Psoas muscle (tissue), 8 donors: ENCODE measurements around the gene ADCY1. TPM values are rescaled to one million over a fixed set of nuclear protein-coding genes. Genes with fewer than 3 reads are reported as not detected.

Source experiments
- ATAC-seq, 4 donors: fragments of 200-7000 bp; cut with Tn5 transposase; one replicate each; pipeline ENCODE4 v1.9.1; 2020; ENCODE audit warnings: moderate library complexity in 3 of 4, mild to moderate bottlenecking in 2 of 4
- DNase-seq, 2 donors: peaks; one replicate each; pipeline ENCODE4 v3.0.0-alpha.2; 2020
- H3K27ac ChIP-seq: fragments of 200-600 bp; one replicate; pipeline ENCODE4 v1.8.0; 2022
- H3K27me3 ChIP-seq, 3 donors: fragments of 200-600 bp in 1 of 3; one replicate each; pipeline versions ENCODE4 v1.6.1 to v1.8.0; 2013 to 2022; ENCODE audit warnings: low read length in 2 of 3, mild to moderate bottlenecking in 2 of 3, moderate library complexity in 1 of 3; ENCODE audit not compliant: insufficient read depth in 3 of 3
- H3K36me3 ChIP-seq, 2 donors: fragments of 200-600 bp in 1 of 2; one replicate each; pipeline versions ENCODE4 v1.6.1 to v1.8.0; 2013 to 2022; ENCODE audit warnings: low read depth in 1 of 2, mild to moderate bottlenecking in 1 of 2, moderate library complexity in 1 of 2; ENCODE audit not compliant: insufficient read depth in 1 of 2
- H3K4me1 ChIP-seq: fragments of 200-600 bp; one replicate; pipeline ENCODE4 v1.8.0; 2022
- H3K4me3 ChIP-seq: fragments of 200-600 bp; one replicate; pipeline ENCODE4 v1.8.0; 2022; ENCODE audit warnings: mild to moderate bottlenecking
- H3K9me3 ChIP-seq: fragments of 200-600 bp; one replicate; pipeline ENCODE4 v1.8.0; 2022
- CTCF ChIP-seq: fragments of 200-600 bp; IDR thresholded peaks from one replicate; pipeline ENCODE4 v1.8.0; 2022; ENCODE audit warnings: antibody characterized with exemption
- WGBS, 3 donors: extraction: QIAGEN DNeasy Blood & Tissue Kit; methylation state at CpG; one replicate each; pipeline versions ENCODE4 v1.1.6 to v1.1.7; 2013; 5-methylcytosine and 5-hydroxymethylcytosine counted together
- intact Hi-C, 2 donors: fragments of 100-400 bp; cut with DNase I; formaldehyde crosslinking; loops; one replicate each; pipeline versions ENCODE4 v1.11.0 to v1.14.2; 2022
- polyA plus RNA-seq, 3 donors: library from polyadenylated mRNA; stranded (reverse); fragments of 200-250 nt; gene quantifications; one replicate each; pipeline ENCODE4 v1.2.3, GENCODE V29; 2013
- total RNA-seq, 4 donors: library from RNA; stranded (reverse); fragmentation: NEBNext Ultra II Directional in 2 of 4; extraction: Animal tissue kit (Norgen Biotek cat#: 25700) in 2 of 4; gene quantifications; one replicate each; pipeline versions ENCODE4 v1.2.1 to v1.2.4, GENCODE V29; 2021 to 2023
- donor health status: healthy with polysubstance abuse.
- donor health status: DM: no; HTN: no; CAD: no; lungs with moderate emphysema.
- donor health status: Bipolar disorder and iron deficiency.
- donor health status: healthy.
- donor health status: DM: yes; HTN: yes; CAD: no.
- donor health status: DM: no; HTN: no; CAD: no.
- donor health status: DM: no; HTN: no; CAD: no.
- donor health status: DM: yes; HTN: yes; CAD: no.

The ADCY1 gene
- total and polyA plus RNA-seq, 7 donors, result 1.3 to 4.3 (median 2.2) TPM

DNA sequence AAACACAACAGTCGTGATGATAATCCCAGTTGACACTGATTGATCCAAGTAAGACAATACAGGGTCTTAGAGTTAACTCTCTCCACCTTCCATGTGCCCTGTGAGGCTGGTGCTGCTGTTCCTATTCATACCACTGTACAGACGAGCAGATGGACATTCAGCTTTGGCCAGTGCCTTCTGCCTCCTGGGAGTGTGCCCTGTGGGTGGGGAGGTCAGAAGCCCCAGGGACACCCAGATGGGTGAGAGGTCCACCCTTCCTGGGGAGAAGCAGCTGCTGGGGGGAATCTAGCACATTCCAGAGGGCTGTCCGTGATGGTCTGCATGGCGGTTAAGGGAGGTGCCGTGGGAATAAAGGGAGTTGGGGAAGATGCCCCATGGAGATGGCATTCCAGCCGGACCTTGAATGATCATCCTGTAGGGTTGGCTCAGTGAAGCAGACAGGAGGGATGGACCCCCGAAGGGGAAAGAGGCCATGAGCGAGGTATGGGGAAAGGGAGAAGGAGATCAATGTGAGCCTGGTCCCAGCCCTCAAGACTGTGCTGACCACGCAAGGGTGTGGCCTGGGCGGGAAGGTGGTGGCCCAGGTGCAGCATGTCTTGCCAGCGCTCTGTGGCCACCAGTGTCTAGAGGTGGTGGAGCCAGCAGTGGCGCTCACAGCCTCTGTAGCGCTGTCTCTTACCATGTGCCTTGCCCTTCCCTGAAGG lies 74.0 kb downstream of the ADCY1 start:
- DNase-seq, result no peak

DNA sequence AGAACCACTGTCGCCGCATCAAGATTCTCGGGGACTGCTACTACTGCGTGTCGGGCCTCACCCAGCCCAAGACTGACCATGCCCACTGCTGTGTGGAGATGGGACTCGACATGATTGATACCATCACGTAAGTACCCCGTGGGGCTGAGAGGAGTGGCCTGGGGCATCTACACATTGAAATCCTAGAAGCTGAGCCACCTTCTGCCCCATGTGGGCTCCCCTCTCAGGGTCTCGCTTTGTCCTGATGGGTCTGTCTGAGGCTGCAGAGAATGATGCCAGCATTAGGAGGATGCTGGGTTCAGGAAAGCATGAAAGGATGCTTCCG lies 74.5 kb downstream of the ADCY1 start:
- ATAC-seq, result no peak
- TF ChIP-seq CTCF, result no peak
- 95 to 97% (median 96%) methylated on average over 10 of the region's 10 CpGs for WGBS, 3 donors
- DNase-seq, result no peak
- Histone ChIP-seq H3K4me1 (peaks cover 2% of the 10 kb centered on the region), H3K27me3 (no peaks in the 10 kb centered on the region), H3K4me3 (no peak overlapping the region), H3K9me3 (no peaks in the 10 kb centered on the region), H3K27ac (no peak overlapping the region), H3K36me3 (no peaks in the 10 kb centered on the region)
- intact Hi-C loops, result no loop called here

More for the DNA sequence above, 74.0 kb downstream of the ADCY1 start:
- no peak for TF ChIP-seq CTCF
- intact Hi-C loops, result no loop called here
- no peak overlapping the region for H3K27ac ChIP-seq
- no peaks in the 10 kb centered on the region for H3K36me3 ChIP-seq
- H3K4me3 ChIP-seq, result no peak overlapping the region
- 76 to 83% (median 77%) methylated on average over 11 to 13 of the region's 13 CpGs for WGBS, 3 donors
- H3K27me3 ChIP-seq, result no peaks in the 10 kb centered on the region
- peaks cover 2% of the 10 kb centered on the region for H3K4me1 ChIP-seq
- no peaks in the 10 kb centered on the region for H3K9me3 ChIP-seq
- ATAC-seq, result no peak

DNA sequence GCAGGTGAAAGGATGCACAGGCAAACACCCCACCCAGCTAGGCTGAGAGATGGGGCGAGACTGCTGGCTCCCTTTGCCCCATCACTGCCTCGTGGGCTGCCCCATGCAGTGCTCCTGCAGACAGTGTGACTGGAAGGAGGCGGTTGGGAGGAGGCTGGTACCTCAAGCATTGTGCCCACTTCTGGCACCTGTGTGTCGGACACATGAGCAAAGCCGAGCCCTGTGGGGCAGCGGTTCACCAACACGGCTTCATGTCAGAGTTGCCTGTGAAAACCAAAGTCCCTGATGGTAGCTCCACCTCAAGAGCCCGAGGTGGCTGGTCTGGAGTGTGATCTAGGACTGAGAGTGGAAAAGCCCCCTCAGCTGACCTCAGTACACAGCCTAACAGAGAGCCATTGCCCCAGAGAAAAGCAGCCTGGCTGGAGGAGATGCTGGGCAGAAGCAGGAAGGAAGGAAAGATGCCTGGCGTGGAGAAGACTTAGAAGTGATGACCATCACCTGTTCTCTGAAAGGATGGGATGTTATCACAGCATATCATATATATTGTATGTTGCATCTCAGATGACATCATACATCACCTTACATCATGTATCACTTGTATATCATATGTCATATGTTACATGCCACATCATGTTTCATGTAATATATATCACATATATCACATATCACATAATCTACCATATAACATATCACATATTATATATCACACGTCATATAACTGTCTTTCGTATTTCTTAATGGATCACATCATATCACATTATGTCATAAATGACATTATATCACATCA lies 75.6 kb downstream of the ADCY1 start:
- intact Hi-C loops, result no loop called here
- DNase-seq (no peak), ATAC-seq (no peak)
- WGBS, 3 donors, result 96 to 98% (median 96%) methylated on average over 11 of the region's 11 CpGs
- Histone ChIP-seq H3K27me3 (no peaks in the 10 kb centered on the region), H3K36me3 (no peaks in the 10 kb centered on the region), H3K4me3 (no peak overlapping the region), H3K4me1 (peaks cover 2% of the 10 kb centered on the region), H3K9me3 (no peaks in the 10 kb centered on the region), H3K27ac (no peak overlapping the region)
- TF ChIP-seq CTCF, result no peak

DNA sequence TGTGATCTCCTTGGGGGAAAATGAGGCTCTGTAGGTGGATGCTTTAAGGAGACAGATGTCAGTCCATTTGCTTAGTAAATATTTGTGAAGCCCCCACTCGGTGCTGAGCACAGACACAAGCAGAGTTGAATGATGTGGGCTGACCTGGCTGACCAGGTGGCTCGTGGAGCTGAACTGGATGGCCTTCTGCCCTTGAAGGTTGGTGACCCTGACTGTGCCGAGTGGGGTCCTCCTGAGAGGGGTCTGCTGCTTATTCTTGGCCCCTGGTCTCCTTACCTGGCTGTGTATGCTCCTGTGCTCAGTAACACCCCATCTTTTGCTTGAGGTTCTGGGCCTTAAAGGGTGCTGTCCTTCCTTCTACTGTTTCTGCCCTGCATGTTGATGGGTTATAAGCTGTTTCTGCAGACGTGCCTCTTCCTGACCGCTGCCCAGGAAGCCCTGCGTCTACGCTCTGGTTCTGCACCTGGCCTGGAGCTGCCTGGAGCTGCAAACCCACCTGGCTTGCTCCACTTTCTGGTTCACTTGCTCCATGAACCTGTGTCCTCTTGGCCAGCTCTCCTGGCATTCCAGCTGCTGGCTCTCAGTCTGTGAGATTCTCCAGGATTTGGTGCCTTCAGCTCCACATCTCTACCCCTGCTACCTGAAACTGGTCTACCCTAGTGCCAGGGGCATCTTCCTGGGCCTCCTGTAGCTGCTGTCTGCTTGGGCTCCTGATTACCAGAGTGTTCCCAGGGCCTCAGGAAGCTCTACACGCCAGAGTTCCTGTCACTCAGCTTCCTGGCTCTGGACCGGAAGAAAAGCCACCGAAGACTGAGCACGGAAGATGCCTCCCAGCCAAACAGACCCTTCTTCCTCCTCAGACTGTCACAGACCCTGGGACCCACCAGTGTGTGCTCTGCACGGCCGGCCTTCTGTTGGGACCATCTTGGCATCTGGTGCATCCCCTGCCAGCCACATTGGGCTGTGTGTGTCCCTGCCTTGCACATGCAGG lies 76.5 kb downstream of the ADCY1 start:
- Histone ChIP-seq H3K4me3 (no peak overlapping the region), H3K9me3 (no peaks in the 10 kb centered on the region), H3K27me3 (no peaks in the 10 kb centered on the region), H3K27ac (no peak overlapping the region), H3K4me1 (peaks cover 2% of the 10 kb centered on the region), H3K36me3 (no peaks in the 10 kb centered on the region)
- ATAC-seq, result no peak
- intact Hi-C loops, result no loop called here
- TF ChIP-seq CTCF, result no peak
- DNase-seq, result no peak
- WGBS, 3 donors, result 80 to 82% (median 81%) methylated on average over 13 of the region's 13 CpGs
